Adipocyte (in vitro differentiated cells): Measurements from ENCODE around the gene TMEM235.

Source experiments
- DNase-seq: peaks from one replicate; pipeline ENCODE4 v3.0.0-alpha.2; 2015; ENCODE audit warnings: low read depth
- H3K27me3 ChIP-seq: replicated peaks from 2 replicates; pipeline ENCODE4 v1.7.0; 2013; ENCODE audit warnings: mild to moderate bottlenecking, low read length, moderate library complexity; ENCODE audit not compliant: control insufficient read depth, insufficient read depth
- H3K36me3 ChIP-seq: 2 replicates; pipeline ENCODE4 v1.7.0; 2013; ENCODE audit warnings: low read length, mild to moderate bottlenecking, moderate library complexity; ENCODE audit not compliant: control insufficient read depth, insufficient read depth, severe bottlenecking
- H3K4me1 ChIP-seq: 2 replicates; pipeline ENCODE4 v1.7.0; 2013; ENCODE audit warnings: mild to moderate bottlenecking, low read length, moderate library complexity; ENCODE audit not compliant: control insufficient read depth, insufficient read depth
- H3K4me3 ChIP-seq: 2 replicates; pipeline ENCODE4 v1.7.0; 2013; ENCODE audit warnings: mild to moderate bottlenecking, low read length, moderate library complexity
- H3K9ac ChIP-seq: 2 replicates; pipeline ENCODE4 v1.7.0; 2013; ENCODE audit warnings: mild to moderate bottlenecking, low read length, moderate library complexity
- H3K9me3 ChIP-seq: 2 replicates; pipeline ENCODE4 v1.7.0; 2013; ENCODE audit warnings: mild to moderate bottlenecking, low read length, moderate library complexity; ENCODE audit not compliant: control insufficient read depth

The TMEM235 gene

GRCh38 chr17:78271419-78272170 is 40.2 kb downstream of the TMEM235 start:
- Histone ChIP-seq H3K4me1 (peaks cover 14% of the 10 kb centered on the region), H3K27me3 (peaks cover 47% of the 10 kb centered on the region), H3K4me3 (no peak overlapping the region), H3K36me3 (no peaks in the 10 kb centered on the region), H3K9ac (no peak overlapping the region), H3K9me3 (peaks cover 3% of the 10 kb centered on the region)
- DNase-seq = no peak

DNA sequence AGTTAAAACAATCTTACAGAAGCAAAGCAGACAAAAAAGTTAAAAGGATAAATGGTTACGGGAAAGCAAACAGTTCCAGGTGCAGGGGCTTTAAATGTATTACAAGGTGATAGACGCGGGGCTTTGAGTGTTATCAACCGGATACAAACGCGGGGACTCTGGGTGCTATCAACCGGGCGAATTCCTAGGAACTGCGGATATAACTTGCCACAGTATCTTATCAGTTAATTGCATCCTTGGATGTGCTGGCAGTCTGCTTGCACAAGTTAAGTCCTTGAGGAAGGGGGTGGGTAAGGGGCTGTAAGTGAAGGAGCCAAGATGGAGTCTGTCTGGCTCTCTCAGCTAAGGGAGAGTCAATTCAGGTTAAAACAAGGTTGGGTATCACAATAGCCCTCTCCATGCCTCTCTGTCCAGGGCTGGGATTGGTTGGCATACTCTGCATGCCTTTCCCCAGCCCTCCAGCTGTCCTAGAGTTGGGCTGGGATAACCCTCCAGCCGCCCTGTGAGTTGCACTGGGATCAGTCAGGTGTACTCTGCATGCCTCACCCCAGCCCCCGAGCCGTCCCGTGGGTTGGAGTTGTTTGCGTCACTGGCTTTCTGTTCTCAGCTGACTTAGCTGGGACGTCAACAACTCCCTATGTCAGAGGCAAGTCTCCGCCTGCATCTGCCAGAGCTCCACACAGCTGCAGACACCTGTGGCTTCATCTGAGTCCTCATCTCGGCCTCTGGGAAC is 40.9 kb downstream of the TMEM235 start:
- Histone ChIP-seq H3K27me3 (peaks cover 47% of the 10 kb centered on the region), H3K4me3 (no peak overlapping the region), H3K9ac (no peak overlapping the region), H3K9me3 (peaks cover 3% of the 10 kb centered on the region), H3K36me3 (no peaks in the 10 kb centered on the region), H3K4me1 (peaks cover 14% of the 10 kb centered on the region)
- peak; percentile 32 for DNase-seq

DNA sequence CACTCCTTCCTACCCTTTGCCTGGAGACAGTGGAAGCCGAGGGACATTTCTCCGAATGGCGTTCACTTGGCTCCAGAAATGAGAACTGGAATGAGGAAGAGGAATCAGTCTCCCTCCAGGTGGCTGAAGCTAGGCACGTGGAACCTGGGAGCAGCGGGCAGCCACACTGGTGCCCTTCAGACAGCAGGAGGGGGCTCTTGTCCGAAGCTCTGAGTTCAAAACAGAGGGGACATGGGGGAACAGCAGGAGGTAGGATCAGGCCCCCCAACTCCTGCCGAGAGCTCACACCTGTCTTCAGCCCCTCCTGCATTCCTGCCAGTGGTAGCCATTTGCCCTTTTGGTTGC is 41.5 kb downstream of the TMEM235 start:
- Histone ChIP-seq H3K4me1 (peaks cover 14% of the 10 kb centered on the region), H3K9me3 (peaks cover 3% of the 10 kb centered on the region), H3K36me3 (no peaks in the 10 kb centered on the region), H3K9ac (no peak overlapping the region), H3K27me3 (peaks cover 42% of the 10 kb centered on the region), H3K4me3 (no peak overlapping the region)
- DNase-seq = no peak

- Histone ChIP-seq H3K36me3 (no peaks in the 10 kb centered on the region), H3K4me3 (no peak overlapping the region), H3K27me3 (peaks cover 39% of the 10 kb centered on the region), H3K9ac (no peak overlapping the region), H3K9me3 (peaks cover 3% of the 10 kb centered on the region), H3K4me1 (peaks cover 13% of the 10 kb centered on the region)
- no peak for DNase-seq
Measured at GRCh38 chr17:78273813-78274212, 42.4 kb downstream of the TMEM235 start.

GRCh38 chr17:78275355-78275754 is 43.9 kb downstream of the TMEM235 start:
- Histone ChIP-seq H3K4me1 (no peaks in the 10 kb centered on the region), H3K9me3 (peaks cover 3% of the 10 kb centered on the region), H3K27me3 (peaks cover 28% of the 10 kb centered on the region), H3K4me3 (no peak overlapping the region), H3K36me3 (no peaks in the 10 kb centered on the region), H3K9ac (no peak overlapping the region)
- no peak for DNase-seq

DNA sequence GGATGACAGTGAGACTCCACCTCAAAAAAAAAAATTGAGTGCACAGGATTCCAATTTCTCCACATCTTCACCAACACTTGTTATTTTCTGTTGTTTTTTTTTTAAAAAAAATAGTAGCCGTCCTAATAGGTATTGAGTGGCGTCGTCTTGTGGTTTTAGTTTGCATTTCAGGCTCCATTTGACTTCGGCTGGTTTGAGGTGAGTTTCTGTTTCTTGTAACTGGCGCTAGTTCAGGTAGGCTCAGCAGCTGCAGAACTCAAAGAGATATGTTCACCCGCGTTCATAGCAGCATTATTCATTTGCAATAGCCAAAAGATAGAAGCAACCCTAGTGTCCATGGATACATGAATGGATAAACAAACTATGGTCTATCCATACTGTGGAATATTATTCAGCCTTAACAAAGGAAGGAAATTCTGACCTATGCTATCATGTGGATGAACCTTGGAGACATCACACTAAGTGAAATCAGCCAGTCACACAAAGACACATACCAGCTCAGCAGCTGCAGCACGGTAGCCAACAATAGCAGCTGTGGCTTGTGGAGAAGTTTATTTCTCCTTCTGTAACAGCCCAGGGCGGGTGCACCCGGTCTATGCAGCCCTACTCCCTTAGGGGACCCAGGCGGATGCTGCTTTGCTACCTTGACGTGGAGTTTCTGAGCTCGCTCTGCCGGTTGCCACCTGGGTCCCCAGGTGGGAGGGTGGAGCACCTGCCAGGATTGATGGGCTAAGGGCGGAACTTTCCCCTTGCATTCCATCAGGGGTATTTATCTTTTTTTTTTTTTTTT is 44.9 kb downstream of the TMEM235 start:
- H3K36me3 ChIP-seq = no peaks in the 10 kb centered on the region

GRCh38 chr17:78278139-78278741 is 46.8 kb downstream of the TMEM235 start:
- no peak overlapping the region for H3K9ac ChIP-seq
- H3K4me3 ChIP-seq = no peak overlapping the region
- H3K27me3 ChIP-seq = peaks cover 6% of the 10 kb centered on the region
- no peak for DNase-seq
- H3K4me1 ChIP-seq = no peaks in the 10 kb centered on the region
- no peaks in the 10 kb centered on the region for H3K36me3 ChIP-seq
- peaks cover 3% of the 10 kb centered on the region for H3K9me3 ChIP-seq

More for the DNA sequence above, 44.9 kb downstream of the TMEM235 start:
- Histone ChIP-seq H3K27me3 (peaks cover 24% of the 10 kb centered on the region), H3K9ac (no peak overlapping the region), H3K4me3 (no peak overlapping the region), H3K9me3 (peaks cover 3% of the 10 kb centered on the region), H3K4me1 (no peaks in the 10 kb centered on the region)
- DNase-seq = no peak

- peaks cover 5% of the 10 kb centered on the region for H3K27me3 ChIP-seq
- no peak for DNase-seq
- H3K36me3 ChIP-seq = no peaks in the 10 kb centered on the region
- H3K4me1 ChIP-seq = peaks cover 5% of the 10 kb centered on the region
- no peaks in the 10 kb centered on the region for H3K9me3 ChIP-seq
- no peak overlapping the region for H3K4me3 ChIP-seq
- no peak overlapping the region for H3K9ac ChIP-seq
Measured at GRCh38 chr17:78279360-78279990, 48.0 kb downstream of the TMEM235 start.

DNA sequence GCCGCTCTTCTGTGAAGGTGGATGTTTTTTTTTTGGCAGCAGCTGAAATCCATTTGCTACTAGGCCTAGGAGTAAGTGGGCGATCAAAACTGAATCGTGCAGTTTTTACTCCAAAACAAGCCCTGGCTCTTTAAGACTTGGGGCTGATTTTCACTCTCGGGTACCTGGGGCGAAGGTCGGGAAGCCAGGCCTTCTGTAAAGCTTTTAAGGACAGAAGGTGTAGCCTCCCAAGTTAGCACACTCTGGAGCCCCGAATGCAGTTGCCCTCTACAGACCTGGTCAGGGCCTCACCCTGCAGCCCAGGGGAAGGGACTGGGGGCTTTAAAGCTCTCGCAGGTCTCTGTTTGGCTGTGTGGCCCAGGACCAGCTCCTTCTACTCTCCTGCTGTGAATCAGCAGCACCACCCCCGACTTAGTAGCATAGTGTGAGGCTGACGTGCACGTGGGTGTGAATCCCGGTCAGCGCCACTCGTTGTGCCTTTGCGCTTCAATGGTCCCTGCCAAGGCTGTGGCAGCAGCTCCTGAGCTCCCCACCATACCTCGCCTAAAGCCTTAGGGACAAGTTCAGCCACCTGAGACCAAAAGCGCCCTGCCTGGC is 49.9 kb downstream of the TMEM235 start:
- H3K4me1 ChIP-seq = peaks cover 5% of the 10 kb centered on the region
- H3K36me3 ChIP-seq = no peaks in the 10 kb centered on the region
- H3K4me3 ChIP-seq = no peak overlapping the region
- H3K9me3 ChIP-seq = no peaks in the 10 kb centered on the region
- H3K9ac ChIP-seq = no peak overlapping the region
- peaks cover 2% of the 10 kb centered on the region for H3K27me3 ChIP-seq
- no peak for DNase-seq

DNA sequence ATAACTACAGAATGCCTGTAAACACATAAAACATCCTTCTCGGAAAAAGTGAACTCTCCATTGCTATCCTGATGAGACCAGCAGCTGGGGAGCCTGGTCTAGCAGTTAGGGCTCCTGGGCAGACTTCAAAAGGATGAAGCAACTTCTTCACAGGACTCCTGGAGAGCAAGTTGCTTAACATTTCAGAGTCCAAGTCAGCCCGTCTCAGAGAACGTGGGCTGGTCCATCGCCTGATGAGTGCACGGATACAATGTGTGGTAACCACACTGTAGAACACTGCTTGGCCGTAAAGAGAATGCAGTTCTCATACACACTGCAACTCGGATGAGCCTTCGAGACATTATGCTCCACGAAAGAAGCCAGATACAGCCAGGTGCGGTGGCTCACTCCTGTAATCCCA is 52.7 kb downstream of the TMEM235 start:
- Histone ChIP-seq H3K36me3 (no peaks in the 10 kb centered on the region), H3K9me3 (no peaks in the 10 kb centered on the region), H3K4me3 (no peak overlapping the region), H3K9ac (no peak overlapping the region), H3K4me1 (peaks cover 5% of the 10 kb centered on the region), H3K27me3 (no peaks in the 10 kb centered on the region)
- DNase-seq = peak; percentile 51
